MCF 10A (cell line): ENCODE results near the gene CNOT3. TPM values are rescaled to one million over a fixed set of nuclear protein-coding genes. Genes with fewer than 3 reads are reported as not detected.
A peak's percentile ranks its signal among the peaks of the same experiment; 100 is the strongest.

Experiments
- BruUV-seq: library from RNA; stranded (reverse); fragments of 400-500 nt; replicated peaks from 2 replicates; lab custom pipeline; 2021; lab: Mats Ljungman, UMichigan
- CTCF ChIA-PET: fragments of 300-600 bp; sonication (Branson Sonifier 250); formaldehyde crosslinking; extraction: SDS; loops from one replicate; lab custom pipeline; 2021; ENCODE audit warnings: antibody characterized with exemption, inconsistent platforms; lab: Yijun Ruan, JAX
- POLR2A ChIA-PET: fragments of 300-600, 350-650 bp; sonication (Branson Sonifier 250); formaldehyde crosslinking; extraction: SDS; loops from one replicate; lab custom pipeline; 2020; ENCODE audit warnings: antibody characterized with exemption, inconsistent platforms; lab: Yijun Ruan, JAX
- DNase-seq: peaks from one replicate; pipeline ENCODE4 v3.0.0-alpha.2; 2018; ENCODE audit not compliant: unreplicated experiment
- H3K27ac Mint-ChIP-seq: one replicate; pipeline ENCODE4 v1.8.0; 2022; ENCODE audit warnings: mild to moderate bottlenecking, low read depth, mixed read lengths; ENCODE audit not compliant: unreplicated experiment
- H3K27me3 Mint-ChIP-seq: one replicate; pipeline ENCODE4 v1.8.0; 2022; ENCODE audit warnings: mixed read lengths; ENCODE audit not compliant: insufficient read depth, unreplicated experiment
- H3K36me3 Mint-ChIP-seq: one replicate; pipeline ENCODE4 v1.8.0; 2022; ENCODE audit warnings: mild to moderate bottlenecking, moderate library complexity, mixed read lengths; ENCODE audit not compliant: insufficient read depth, unreplicated experiment
- H3K4me1 Mint-ChIP-seq: one replicate; pipeline ENCODE4 v1.8.0; 2022; ENCODE audit warnings: mixed read lengths; ENCODE audit not compliant: insufficient read depth, unreplicated experiment
- H3K4me3 Mint-ChIP-seq: one replicate; pipeline ENCODE4 v1.8.0; 2022; ENCODE audit warnings: mild to moderate bottlenecking, moderate library complexity, mixed read lengths; ENCODE audit not compliant: unreplicated experiment
- H3K9me3 Mint-ChIP-seq: one replicate; pipeline ENCODE4 v1.8.0; 2022; ENCODE audit warnings: mixed read lengths; ENCODE audit not compliant: unreplicated experiment
- CTCF ChIP-seq: fragments of 200-600 bp; IDR thresholded peaks from one replicate; pipeline ENCODE4 v1.8.0; 2022; ENCODE audit warnings: antibody characterized with exemption, mild to moderate bottlenecking; ENCODE audit not compliant: unreplicated experiment
- intact Hi-C: fragments of 100-400 bp; cut with micrococcal nuclease; formaldehyde crosslinking; loops from 2 replicates; pipeline ENCODE4 v1.14.1; 2022
- total RNA-seq: library from RNA; stranded (reverse); gene quantifications from 2 replicates; pipeline ENCODE4 v1.2.3, GENCODE V29; 2022

Gene CNOT3
- total RNA-seq, 1 experiment from 2014 or later, result 80.5 TPM

GRCh38 chr19:54128441-54128725 is 9.2 kb upstream of the CNOT3 start:
- H3K27ac Mint-ChIP-seq, result no peak overlapping the region
- no peak overlapping the region for H3K4me3 Mint-ChIP-seq
- H3K9me3 Mint-ChIP-seq, result no peaks in the 10 kb centered on the region
- H3K36me3 Mint-ChIP-seq, result peaks cover 52% of the 10 kb centered on the region
- ChIA-PET POLR2A (no interaction called here), CTCF (no interaction called here)
- BruUV-seq, result no TSS peak
- no peak for TF ChIP-seq CTCF
- no peaks in the 10 kb centered on the region for H3K4me1 Mint-ChIP-seq
- intact Hi-C loops, result no loop called here
- no peaks in the 10 kb centered on the region for H3K27me3 Mint-ChIP-seq
- DNase-seq, result no peak

- CTCF ChIA-PET, result no interaction called here
- no TSS peak for BruUV-seq
- intact Hi-C loops, result no loop called here
- POLR2A ChIA-PET, result no interaction called here
- Mint-ChIP-seq H3K4me3 (no peak overlapping the region), H3K36me3 (peaks cover 52% of the 10 kb centered on the region), H3K27ac (no peak overlapping the region), H3K4me1 (no peaks in the 10 kb centered on the region), H3K27me3 (no peaks in the 10 kb centered on the region), H3K9me3 (no peaks in the 10 kb centered on the region)
- no peak for TF ChIP-seq CTCF
- no peak for DNase-seq
These were observed 8.6 kb upstream of the CNOT3 start for GRCh38 chr19:54128796-54129616.

- Mint-ChIP-seq H3K27me3 (no peaks in the 10 kb centered on the region), H3K9me3 (no peaks in the 10 kb centered on the region), H3K27ac (no peak overlapping the region), H3K4me3 (no peak overlapping the region), H3K36me3 (peaks cover 52% of the 10 kb centered on the region), H3K4me1 (no peaks in the 10 kb centered on the region)
- POLR2A ChIA-PET, result interaction anchor here (0.6 kb wide), 1 partner anchor 22 kb away, joined by 4 read pairs; no protein-coding TSS in a partner anchor
- BruUV-seq, result no TSS peak
- intact Hi-C loops, result no loop called here
- TF ChIP-seq CTCF, result no peak
- DNase-seq, result no peak
- CTCF ChIA-PET, result interaction anchor here (0.5 to 0.7 kb wide), 2 partner anchors 13 to 187 kb away, joined by 3 to 4 read pairs; no protein-coding TSS in a partner anchor
These were observed 8.0 kb upstream of the CNOT3 start for GRCh38 chr19:54129617-54129996.

- ChIA-PET CTCF (no interaction called here), POLR2A (no interaction called here)
- Mint-ChIP-seq H3K36me3 (peaks cover 21% of the 10 kb centered on the region), H3K27ac (no peak overlapping the region), H3K4me1 (peaks cover 6% of the 10 kb centered on the region), H3K9me3 (no peaks in the 10 kb centered on the region), H3K4me3 (no peak overlapping the region), H3K27me3 (no peaks in the 10 kb centered on the region)
- TF ChIP-seq CTCF, result no peak
- intact Hi-C loops, result no loop called here
- no TSS peak for BruUV-seq
- peak; percentile 56 for DNase-seq
These were observed 4.1 kb upstream of the CNOT3 start for GRCh38 chr19:54133312-54133956.
